ENCODE data around the gene TOR1A. TPM values are rescaled to one million over a fixed set of nuclear protein-coding genes. Genes with fewer than 3 reads are reported as not detected.
A peak's percentile ranks its signal among the peaks of the same experiment; 100 is the strongest.

Gene TOR1A
- total RNA-seq, 1 donor from 2014 or later, result 36.2 TPM

GRCh38 chr9:129832982-129833381, 9.0 kb upstream of the TOR1A start:
- no peaks in the 10 kb centered on the region for H3K27me3 Mint-ChIP-seq
- H3K4me3 Mint-ChIP-seq, result peak overlapping the region; percentile 99
- H3K27ac Mint-ChIP-seq, result no peak overlapping the region
- peaks cover 16% of the 10 kb centered on the region for H3K4me1 Mint-ChIP-seq (ENCODE audit: unreplicated experiment)
- TF ChIP-seq CTCF (conservative IDR thresholded peaks at IDR 0.05), result no peak
- peaks cover 3% of the 10 kb centered on the region for H3K36me3 Mint-ChIP-seq
- no peak for DNase-seq (ENCODE audit: extremely low spot score, unreplicated experiment)
- H3K9me3 Mint-ChIP-seq, result no peaks in the 10 kb centered on the region

GRCh38 chr9:129828969-129829368, 5.0 kb upstream of the TOR1A start:
- Mint-ChIP-seq H3K9me3 (no peaks in the 10 kb centered on the region), H3K4me1 (ENCODE audit: unreplicated experiment) (peaks cover 2% of the 10 kb centered on the region), H3K36me3 (peaks cover 3% of the 10 kb centered on the region), H3K27ac (no peak overlapping the region), H3K4me3 (no peak overlapping the region), H3K27me3 (no peaks in the 10 kb centered on the region)
- DNase-seq (ENCODE audit: extremely low spot score, unreplicated experiment), result no peak
- TF ChIP-seq CTCF (conservative IDR thresholded peaks at IDR 0.05), result no peak

GRCh38 chr9:129828051-129828450, 4.1 kb upstream of the TOR1A start:
- Mint-ChIP-seq H3K27ac (no peak overlapping the region), H3K27me3 (no peaks in the 10 kb centered on the region), H3K36me3 (peaks cover 3% of the 10 kb centered on the region), H3K4me1 (ENCODE audit: unreplicated experiment) (peaks cover 1% of the 10 kb centered on the region), H3K4me3 (no peak overlapping the region), H3K9me3 (no peaks in the 10 kb centered on the region)
- DNase-seq (ENCODE audit: extremely low spot score, unreplicated experiment), result no peak
- TF ChIP-seq CTCF (conservative IDR thresholded peaks at IDR 0.05), result no peak

- TF ChIP-seq CTCF (conservative IDR thresholded peaks at IDR 0.05), result no peak
- H3K9me3 Mint-ChIP-seq, result no peaks in the 10 kb centered on the region
- no peaks in the 10 kb centered on the region for H3K27me3 Mint-ChIP-seq
- peaks cover 10% of the 10 kb centered on the region for H3K4me1 Mint-ChIP-seq (ENCODE audit: unreplicated experiment)
- no peak for DNase-seq (ENCODE audit: extremely low spot score, unreplicated experiment)
- peaks cover 5% of the 10 kb centered on the region for H3K36me3 Mint-ChIP-seq
- H3K4me3 Mint-ChIP-seq, result no peak overlapping the region
- no peak overlapping the region for H3K27ac Mint-ChIP-seq
These were observed 2.8 kb upstream of the TOR1A start for GRCh38 chr9:129826759-129827158.

- Mint-ChIP-seq H3K27me3 (no peaks in the 10 kb centered on the region), H3K9me3 (no peaks in the 10 kb centered on the region), H3K27ac (no peak overlapping the region), H3K36me3 (peaks cover 5% of the 10 kb centered on the region), H3K4me1 (ENCODE audit: unreplicated experiment) (peaks cover 10% of the 10 kb centered on the region), H3K4me3 (no peak overlapping the region)
- no peak for DNase-seq (ENCODE audit: extremely low spot score, unreplicated experiment)
- TF ChIP-seq CTCF (conservative IDR thresholded peaks at IDR 0.05), result no peak
These were observed 2.4 kb upstream of the TOR1A start for GRCh38 chr9:129826344-129826743.

- Mint-ChIP-seq H3K4me1 (ENCODE audit: unreplicated experiment) (peaks cover 10% of the 10 kb centered on the region), H3K36me3 (peaks cover 11% of the 10 kb centered on the region), H3K27me3 (no peaks in the 10 kb centered on the region), H3K9me3 (no peaks in the 10 kb centered on the region), H3K27ac (no peak overlapping the region), H3K4me3 (peak overlapping the region; percentile 92)
- no peak for DNase-seq (ENCODE audit: extremely low spot score, unreplicated experiment)
- no peak for TF ChIP-seq CTCF (conservative IDR thresholded peaks at IDR 0.05)
These were observed 398 bp downstream of the TOR1A start for GRCh38 chr9:129823542-129823934.

Data from type B pancreatic cell (in vitro differentiated cells).